Keratinocyte (primary cell): Measurements from ENCODE around the gene RELT. TPM values are rescaled to one million over a fixed set of nuclear protein-coding genes. Genes with fewer than 3 reads are reported as not detected.
"Not testable (repeated sequence)": the region's sequence is repeated elsewhere in the genome, so short reads cannot be mapped to it uniquely, and the experiment has no call there.

ENCODE experiments used
- DNase-seq: peaks from one replicate; pipeline ENCODE4 v3.0.0-alpha.2; 2011; ENCODE audit warnings: low read depth, missing footprints, low spot score
- FAIRE-seq: peaks from 2 replicates; lab custom pipeline; 2011; peaks lifted over from hg19 to GRCh38; lab: Jason Lieb, UNC
- H2AFZ ChIP-seq: 2 replicates; pipeline ENCODE4 v1.6.0; 2012; ENCODE audit warnings: low read length, control low read depth, inconsistent platforms; ENCODE audit not compliant: control insufficient read depth
- H3K27ac ChIP-seq: 2 replicates; pipeline ENCODE4 v1.5.1; 2011; ENCODE audit warnings: low read length; ENCODE audit not compliant: control insufficient read depth, insufficient read depth
- H3K27me3 ChIP-seq: 3 replicates; pipeline ENCODE4 v1.6.0; 2011; ENCODE audit warnings: low read length; ENCODE audit not compliant: control insufficient read depth, insufficient read depth; ENCODE audit errors: extremely low read depth
- H3K36me3 ChIP-seq, 2 experiments: 2 replicates in 1 of 2; 3 replicates in 1 of 2; pipeline ENCODE4 v1.5.1; 2011; ENCODE audit warnings: low read length in 2 of 2, mild to moderate bottlenecking in 1 of 2; ENCODE audit not compliant: control insufficient read depth in 2 of 2, insufficient read depth in 2 of 2; ENCODE audit errors: extremely low read depth in 1 of 2
- H3K4me1 ChIP-seq: 3 replicates; pipeline ENCODE4 v1.5.1; 2011; ENCODE audit warnings: low read length; ENCODE audit not compliant: control insufficient read depth, insufficient read depth; ENCODE audit errors: extremely low read depth
- H3K4me2 ChIP-seq: 3 replicates; pipeline ENCODE4 v1.6.0; 2011; ENCODE audit warnings: low read depth, low read length; ENCODE audit not compliant: control insufficient read depth, insufficient read depth; ENCODE audit errors: extremely low read depth
- H3K4me3 ChIP-seq, 3 experiments: fragments of 200-600 bp in 1 of 3; sonication (generic) in 1 of 3; 2 replicates in 2 of 3; 3 replicates in 1 of 3; pipeline ENCODE4 v1.5.1; 2011 to 2016; ENCODE audit warnings: low read length in 3 of 3, mild to moderate bottlenecking in 3 of 3, control low read depth in 2 of 3, inconsistent platforms in 1 of 3, low read depth in 1 of 3, mixed read lengths in 1 of 3, mixed run types in 1 of 3, moderate library complexity in 1 of 3; ENCODE audit not compliant: control insufficient read depth in 2 of 3, insufficient read depth in 2 of 3; ENCODE audit errors: extremely low read depth in 1 of 3
- H3K79me2 ChIP-seq: 2 replicates; pipeline ENCODE4 v1.6.0; 2012; ENCODE audit warnings: low read length; ENCODE audit not compliant: control insufficient read depth, insufficient read depth
- H3K9ac ChIP-seq: 3 replicates; pipeline ENCODE4 v1.6.0; 2011; ENCODE audit warnings: low read length; ENCODE audit not compliant: control insufficient read depth, insufficient read depth; ENCODE audit errors: extremely low read depth
- H3K9me1 ChIP-seq: 3 replicates; pipeline ENCODE4 v1.6.0; 2011; ENCODE audit warnings: low read length; ENCODE audit not compliant: control insufficient read depth, insufficient read depth; ENCODE audit errors: extremely low read depth
- H3K9me3 ChIP-seq: 2 replicates; pipeline ENCODE4 v1.5.1; 2012; ENCODE audit warnings: low read depth, low read length; ENCODE audit not compliant: control insufficient read depth
- H4K20me1 ChIP-seq: 3 replicates; pipeline ENCODE4 v1.6.0; 2011; ENCODE audit warnings: low read length; ENCODE audit not compliant: control insufficient read depth, insufficient read depth; ENCODE audit errors: extremely low read depth
- EZH2 ChIP-seq: IDR thresholded peaks from one replicate; pipeline ENCODE4 v1.6.1; 2012; ENCODE audit warnings: inconsistent platforms, mild to moderate bottlenecking, low read length, moderate library complexity
- dilution Hi-C: fragments of 300-500 bp; cut with MboI; formaldehyde crosslinking; loops from one replicate; pipeline ENCODE4 v1.7.0; 2020; ENCODE audit warnings: low sequenced_read_pairs; ENCODE audit not compliant: extremely low pct_ligation_motif_present
- polyA plus RNA-seq, 5 experiments: library from polyadenylated mRNA; depleted of rRNA in 3 of 5; stranded (reverse) in 3 of 5; stranded (forward) in 1 of 5; unstranded in 1 of 5; fragments of >200 nt; gene quantifications; 1 replicate in 1 of 5; 2 replicates in 3 of 5; 3 replicates in 1 of 5; pipeline versions ENCODE4 v1.2.1 to v1.2.3, GENCODE V29; 2011 to 2012; ENCODE audit warnings: missing spikeins in 2 of 5, low read depth in 1 of 5, low replicate concordance in 1 of 5
- TF ChIP-seq, protein P1 (sequence below), 3 experiments: IDR thresholded peaks in 1 of 3; conservative IDR thresholded peaks in 1 of 3; optimal IDR thresholded peaks in 1 of 3; 2 replicates in 2 of 3; 3 replicates in 1 of 3; pipeline versions ENCODE3 to v1.5.1; 2011; ENCODE audit warnings: low read length in 3 of 3, mild to moderate bottlenecking in 3 of 3, moderate library complexity in 2 of 3, control low read depth in 1 of 3, inconsistent platforms in 1 of 3; ENCODE audit not compliant: insufficient read depth in 2 of 3; ENCODE audit errors: extremely low read depth in 1 of 3

The RELT gene
- polyA plus RNA-seq, 1 donor (not counting 4 experiments of a cell fraction or from before 2014, with no cell fraction given) = 4.2 TPM

DNA sequence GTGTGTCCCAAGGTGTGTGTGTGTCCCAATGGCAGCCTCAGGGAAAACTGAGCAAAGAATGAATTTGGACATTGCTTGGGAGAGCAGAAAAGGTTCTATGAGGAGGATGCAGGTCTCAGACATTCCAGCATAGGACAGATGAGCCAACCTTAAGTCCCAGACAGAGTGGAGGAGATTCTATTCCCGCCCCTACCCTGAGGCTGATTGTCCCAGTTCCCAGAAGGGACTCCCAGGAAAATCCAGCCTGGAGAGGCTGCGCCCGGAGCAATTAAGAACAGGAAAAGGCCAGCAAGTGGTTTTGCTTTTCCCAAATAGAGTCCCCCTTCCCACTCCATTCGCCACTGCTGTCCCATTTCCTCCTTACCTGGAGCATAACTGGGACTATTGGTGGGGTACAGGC, 54.1 kb downstream of the RELT start:
- Histone ChIP-seq H3K4me3 (no peak overlapping the region), H3K4me2 (no peak overlapping the region), H3K27me3 (no peaks in the 10 kb centered on the region), H2AFZ (no peak overlapping the region), H4K20me1 (no peaks in the 10 kb centered on the region), H3K4me1 (no peaks in the 10 kb centered on the region), H3K36me3 (peaks cover 0 to 2% of the 10 kb centered on the region in 2 experiments), H3K27ac (no peak overlapping the region), H3K9me1 (no peaks in the 10 kb centered on the region), H3K79me2 (no peaks in the 10 kb centered on the region), H3K9me3 (no peaks in the 10 kb centered on the region), H3K9ac (no peak overlapping the region)
- FAIRE-seq = no peak
- TF ChIP-seq, protein P1, sequence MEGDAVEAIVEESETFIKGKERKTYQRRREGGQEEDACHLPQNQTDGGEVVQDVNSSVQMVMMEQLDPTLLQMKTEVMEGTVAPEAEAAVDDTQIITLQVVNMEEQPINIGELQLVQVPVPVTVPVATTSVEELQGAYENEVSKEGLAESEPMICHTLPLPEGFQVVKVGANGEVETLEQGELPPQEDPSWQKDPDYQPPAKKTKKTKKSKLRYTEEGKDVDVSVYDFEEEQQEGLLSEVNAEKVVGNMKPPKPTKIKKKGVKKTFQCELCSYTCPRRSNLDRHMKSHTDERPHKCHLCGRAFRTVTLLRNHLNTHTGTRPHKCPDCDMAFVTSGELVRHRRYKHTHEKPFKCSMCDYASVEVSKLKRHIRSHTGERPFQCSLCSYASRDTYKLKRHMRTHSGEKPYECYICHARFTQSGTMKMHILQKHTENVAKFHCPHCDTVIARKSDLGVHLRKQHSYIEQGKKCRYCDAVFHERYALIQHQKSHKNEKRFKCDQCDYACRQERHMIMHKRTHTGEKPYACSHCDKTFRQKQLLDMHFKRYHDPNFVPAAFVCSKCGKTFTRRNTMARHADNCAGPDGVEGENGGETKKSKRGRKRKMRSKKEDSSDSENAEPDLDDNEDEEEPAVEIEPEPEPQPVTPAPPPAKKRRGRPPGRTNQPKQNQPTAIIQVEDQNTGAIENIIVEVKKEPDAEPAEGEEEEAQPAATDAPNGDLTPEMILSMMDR (optimal IDR thresholded peaks at IDR 0.05 in 1 of 3, IDR thresholded peaks at IDR 0.05 in 1 of 3, conservative IDR thresholded peaks at IDR 0.05 in 1 of 3; ENCODE audit: extremely low read depth in 1 of 3, insufficient read depth in 2 of 3, low read length in 3 of 3) = no peak
- no peak for TF ChIP-seq EZH2
- DNase-seq = no peak
- dilution Hi-C loops = no loop called here

DNA sequence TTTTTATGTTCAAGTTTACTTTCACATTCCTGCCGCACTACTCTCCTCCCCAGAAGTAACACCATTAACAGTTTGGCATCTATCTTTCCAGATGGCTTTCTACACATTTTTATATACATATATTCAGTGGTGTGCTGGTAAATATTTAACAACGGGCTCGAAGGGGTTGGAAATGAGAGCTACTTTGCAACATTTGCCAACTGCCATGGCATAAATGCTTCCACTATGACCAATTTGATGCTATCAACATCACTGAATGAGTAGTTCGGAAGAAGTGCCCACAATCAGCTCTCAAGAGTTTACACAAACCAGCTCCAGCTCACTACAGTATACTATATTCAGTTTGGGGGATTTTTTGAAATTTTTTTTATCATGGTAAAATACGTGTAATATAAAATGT, 55.2 kb downstream of the RELT start:
- Histone ChIP-seq H3K9me3 (no peaks in the 10 kb centered on the region), H3K4me1 (no peaks in the 10 kb centered on the region), H3K4me3 (no peak overlapping the region), H3K4me2 (no peak overlapping the region), H3K9ac (no peak overlapping the region), H3K27me3 (no peaks in the 10 kb centered on the region), H3K36me3 (peaks cover 0 to 2% of the 10 kb centered on the region in 2 experiments), H3K27ac (no peak overlapping the region), H2AFZ (no peak overlapping the region), H4K20me1 (no peaks in the 10 kb centered on the region), H3K9me1 (no peaks in the 10 kb centered on the region), H3K79me2 (no peaks in the 10 kb centered on the region)
- DNase-seq (no peak), FAIRE-seq (no peak)
- dilution Hi-C loops = no loop called here
- TF ChIP-seq, protein P1 (optimal IDR thresholded peaks at IDR 0.05 in 1 of 3, IDR thresholded peaks at IDR 0.05 in 1 of 3, conservative IDR thresholded peaks at IDR 0.05 in 1 of 3; ENCODE audit: extremely low read depth in 1 of 3, insufficient read depth in 2 of 3, low read length in 3 of 3) = no peak
- TF ChIP-seq EZH2 = no peak

DNA sequence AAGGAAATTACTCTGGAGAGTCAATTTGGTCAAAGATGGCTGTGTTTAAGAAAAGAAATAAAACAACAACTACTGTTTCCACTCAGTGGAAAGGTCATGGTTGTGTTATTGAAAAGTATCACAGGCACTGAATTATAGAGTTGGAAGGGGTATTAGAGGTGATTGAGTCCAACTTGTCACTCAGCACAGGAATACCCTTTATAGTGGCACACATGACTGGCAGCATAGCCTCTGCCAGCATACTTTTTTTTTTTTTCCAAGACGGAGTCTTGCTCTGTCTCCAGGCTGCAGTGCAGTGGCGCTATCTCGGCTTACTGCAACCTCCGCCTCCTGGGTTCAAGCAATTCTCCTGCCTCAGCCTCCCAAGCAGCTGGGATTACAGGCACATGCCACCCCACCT, 60.7 kb downstream of the RELT start:
- H3K27me3 ChIP-seq, H3K9me1 ChIP-seq, H3K9ac ChIP-seq, H3K4me3 ChIP-seq, H3K4me1 ChIP-seq, FAIRE-seq, H3K79me2 ChIP-seq, H3K27ac ChIP-seq, DNase-seq, H2AFZ ChIP-seq, H3K4me2 ChIP-seq, dilution Hi-C loops, H3K9me3 ChIP-seq, H4K20me1 ChIP-seq, H3K36me3 ChIP-seq: not testable (repeated sequence)
